Measurements from ENCODE around the gene VIL1.

DNA sequence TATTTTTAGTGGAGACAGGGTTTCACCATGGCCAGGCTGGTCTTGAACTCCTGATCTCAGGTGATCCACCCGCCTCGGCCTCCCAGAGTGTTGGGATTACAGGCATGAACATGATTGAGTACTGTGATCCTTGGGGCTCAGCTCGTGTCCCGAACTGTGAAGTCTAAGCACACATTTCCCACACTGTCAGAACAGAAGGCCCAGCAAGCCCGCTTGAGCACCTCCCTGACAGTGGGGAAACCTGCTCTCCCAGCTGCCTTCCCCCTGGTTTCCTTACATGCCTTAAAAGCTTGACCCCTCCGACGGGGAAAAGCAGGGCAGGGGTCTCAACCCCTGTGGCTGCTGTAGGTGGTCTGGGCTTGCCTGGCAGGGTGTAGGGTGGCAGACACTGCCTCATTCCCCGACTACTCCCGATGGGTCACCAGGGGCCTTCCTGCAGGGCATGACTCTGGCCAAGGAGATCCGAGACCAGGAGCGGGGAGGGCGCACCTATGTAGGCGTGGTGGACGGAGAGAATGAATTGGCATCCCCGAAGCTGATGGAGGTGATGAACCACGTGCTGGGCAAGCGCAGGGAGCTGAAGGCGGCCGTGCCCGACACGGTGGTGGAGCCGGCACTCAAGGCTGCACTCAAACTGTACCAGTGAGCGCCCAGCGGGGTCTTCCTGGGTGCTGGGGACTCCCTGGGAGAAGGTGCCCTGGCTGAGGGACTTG lies 10.1 kb downstream of the VIL1 start:
- TF ChIP-seq, protein P1, sequence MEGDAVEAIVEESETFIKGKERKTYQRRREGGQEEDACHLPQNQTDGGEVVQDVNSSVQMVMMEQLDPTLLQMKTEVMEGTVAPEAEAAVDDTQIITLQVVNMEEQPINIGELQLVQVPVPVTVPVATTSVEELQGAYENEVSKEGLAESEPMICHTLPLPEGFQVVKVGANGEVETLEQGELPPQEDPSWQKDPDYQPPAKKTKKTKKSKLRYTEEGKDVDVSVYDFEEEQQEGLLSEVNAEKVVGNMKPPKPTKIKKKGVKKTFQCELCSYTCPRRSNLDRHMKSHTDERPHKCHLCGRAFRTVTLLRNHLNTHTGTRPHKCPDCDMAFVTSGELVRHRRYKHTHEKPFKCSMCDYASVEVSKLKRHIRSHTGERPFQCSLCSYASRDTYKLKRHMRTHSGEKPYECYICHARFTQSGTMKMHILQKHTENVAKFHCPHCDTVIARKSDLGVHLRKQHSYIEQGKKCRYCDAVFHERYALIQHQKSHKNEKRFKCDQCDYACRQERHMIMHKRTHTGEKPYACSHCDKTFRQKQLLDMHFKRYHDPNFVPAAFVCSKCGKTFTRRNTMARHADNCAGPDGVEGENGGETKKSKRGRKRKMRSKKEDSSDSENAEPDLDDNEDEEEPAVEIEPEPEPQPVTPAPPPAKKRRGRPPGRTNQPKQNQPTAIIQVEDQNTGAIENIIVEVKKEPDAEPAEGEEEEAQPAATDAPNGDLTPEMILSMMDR (IDR thresholded peaks at IDR 0.05) = no peak
- TF ChIP-seq POLR2AphosphoS5 (IDR thresholded peaks at IDR 0.05; ENCODE audit: low read depth, low read length) = no peak
- TF ChIP-seq, protein P2, sequence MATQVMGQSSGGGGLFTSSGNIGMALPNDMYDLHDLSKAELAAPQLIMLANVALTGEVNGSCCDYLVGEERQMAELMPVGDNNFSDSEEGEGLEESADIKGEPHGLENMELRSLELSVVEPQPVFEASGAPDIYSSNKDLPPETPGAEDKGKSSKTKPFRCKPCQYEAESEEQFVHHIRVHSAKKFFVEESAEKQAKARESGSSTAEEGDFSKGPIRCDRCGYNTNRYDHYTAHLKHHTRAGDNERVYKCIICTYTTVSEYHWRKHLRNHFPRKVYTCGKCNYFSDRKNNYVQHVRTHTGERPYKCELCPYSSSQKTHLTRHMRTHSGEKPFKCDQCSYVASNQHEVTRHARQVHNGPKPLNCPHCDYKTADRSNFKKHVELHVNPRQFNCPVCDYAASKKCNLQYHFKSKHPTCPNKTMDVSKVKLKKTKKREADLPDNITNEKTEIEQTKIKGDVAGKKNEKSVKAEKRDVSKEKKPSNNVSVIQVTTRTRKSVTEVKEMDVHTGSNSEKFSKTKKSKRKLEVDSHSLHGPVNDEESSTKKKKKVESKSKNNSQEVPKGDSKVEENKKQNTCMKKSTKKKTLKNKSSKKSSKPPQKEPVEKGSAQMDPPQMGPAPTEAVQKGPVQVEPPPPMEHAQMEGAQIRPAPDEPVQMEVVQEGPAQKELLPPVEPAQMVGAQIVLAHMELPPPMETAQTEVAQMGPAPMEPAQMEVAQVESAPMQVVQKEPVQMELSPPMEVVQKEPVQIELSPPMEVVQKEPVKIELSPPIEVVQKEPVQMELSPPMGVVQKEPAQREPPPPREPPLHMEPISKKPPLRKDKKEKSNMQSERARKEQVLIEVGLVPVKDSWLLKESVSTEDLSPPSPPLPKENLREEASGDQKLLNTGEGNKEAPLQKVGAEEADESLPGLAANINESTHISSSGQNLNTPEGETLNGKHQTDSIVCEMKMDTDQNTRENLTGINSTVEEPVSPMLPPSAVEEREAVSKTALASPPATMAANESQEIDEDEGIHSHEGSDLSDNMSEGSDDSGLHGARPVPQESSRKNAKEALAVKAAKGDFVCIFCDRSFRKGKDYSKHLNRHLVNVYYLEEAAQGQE (IDR thresholded peaks at IDR 0.05; ENCODE audit: insufficient read depth in 1 of 2, low read depth in 2 of 2, low read length in 1 of 2) = no peak
- no peak for TF ChIP-seq TCF7L2 (IDR thresholded peaks at IDR 0.05; ENCODE audit: low read depth, low read length)
- TF ChIP-seq SIN3A (IDR thresholded peaks at IDR 0.05; ENCODE audit: borderline replicate concordance, insufficient read depth, low read depth, low read length) = no peak
